Measurements from ENCODE around the gene SPPL2C.

The SPPL2C gene

DNA sequence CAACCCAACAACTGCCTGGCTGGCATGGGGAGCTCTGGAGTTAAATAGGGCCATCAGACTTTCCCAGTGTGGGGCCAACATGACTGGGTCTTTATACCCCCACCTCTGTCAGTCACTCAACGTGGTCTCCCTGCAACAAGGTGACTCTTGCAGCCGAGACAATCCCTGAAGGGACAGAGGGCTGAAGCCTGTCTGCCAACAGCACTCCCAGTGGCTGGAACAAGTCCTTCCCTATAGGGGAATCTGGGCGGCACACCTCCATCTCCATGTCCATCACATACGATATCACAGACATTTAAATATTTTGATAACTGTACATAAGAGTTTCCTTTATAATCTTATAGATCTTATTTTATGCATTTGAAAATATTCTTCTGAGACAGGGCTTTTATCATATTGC, 44.9 kb downstream of the SPPL2C start:
- Histone ChIP-seq H3K4me3 (ENCODE audit: insufficient read depth, low read length, poor library complexity, severe bottlenecking) (no peak overlapping the region), H3K36me3 (ENCODE audit: low read length) (no peaks in the 10 kb centered on the region), H3K9me3 (ENCODE audit: insufficient read depth, low read length) (no peaks in the 10 kb centered on the region), H3K9me2 (replicated peaks; ENCODE audit: insufficient read depth, low read length) (no peaks in the 10 kb centered on the region), H3K9ac (ENCODE audit: low read length) (no peak overlapping the region), H2AFZ (ENCODE audit: low read depth, low read length, severe bottlenecking) (no peak overlapping the region), H3F3A (ENCODE audit: insufficient read depth) (no peaks in the 10 kb centered on the region), H3K27me3 (ENCODE audit: low read length) (no peaks in the 10 kb centered on the region), H4K20me1 (ENCODE audit: low read depth, low read length) (no peaks in the 10 kb centered on the region), H3K79me2 (ENCODE audit: insufficient read depth, low read length) (no peaks in the 10 kb centered on the region), H3K4me2 (ENCODE audit: low read depth, low read length, poor library complexity, severe bottlenecking) (no peak overlapping the region), H3K27ac (ENCODE audit: low read depth, low read length) (no peak overlapping the region)
- TF ChIP-seq EZH2phosphoT487 (conservative IDR thresholded peaks at IDR 0.05; ENCODE audit: low read length): no peak
- TF ChIP-seq, protein P1, sequence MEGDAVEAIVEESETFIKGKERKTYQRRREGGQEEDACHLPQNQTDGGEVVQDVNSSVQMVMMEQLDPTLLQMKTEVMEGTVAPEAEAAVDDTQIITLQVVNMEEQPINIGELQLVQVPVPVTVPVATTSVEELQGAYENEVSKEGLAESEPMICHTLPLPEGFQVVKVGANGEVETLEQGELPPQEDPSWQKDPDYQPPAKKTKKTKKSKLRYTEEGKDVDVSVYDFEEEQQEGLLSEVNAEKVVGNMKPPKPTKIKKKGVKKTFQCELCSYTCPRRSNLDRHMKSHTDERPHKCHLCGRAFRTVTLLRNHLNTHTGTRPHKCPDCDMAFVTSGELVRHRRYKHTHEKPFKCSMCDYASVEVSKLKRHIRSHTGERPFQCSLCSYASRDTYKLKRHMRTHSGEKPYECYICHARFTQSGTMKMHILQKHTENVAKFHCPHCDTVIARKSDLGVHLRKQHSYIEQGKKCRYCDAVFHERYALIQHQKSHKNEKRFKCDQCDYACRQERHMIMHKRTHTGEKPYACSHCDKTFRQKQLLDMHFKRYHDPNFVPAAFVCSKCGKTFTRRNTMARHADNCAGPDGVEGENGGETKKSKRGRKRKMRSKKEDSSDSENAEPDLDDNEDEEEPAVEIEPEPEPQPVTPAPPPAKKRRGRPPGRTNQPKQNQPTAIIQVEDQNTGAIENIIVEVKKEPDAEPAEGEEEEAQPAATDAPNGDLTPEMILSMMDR (IDR thresholded peaks at IDR 0.05; ENCODE audit: insufficient read depth, low read length, poor library complexity, severe bottlenecking): no peak

DNA sequence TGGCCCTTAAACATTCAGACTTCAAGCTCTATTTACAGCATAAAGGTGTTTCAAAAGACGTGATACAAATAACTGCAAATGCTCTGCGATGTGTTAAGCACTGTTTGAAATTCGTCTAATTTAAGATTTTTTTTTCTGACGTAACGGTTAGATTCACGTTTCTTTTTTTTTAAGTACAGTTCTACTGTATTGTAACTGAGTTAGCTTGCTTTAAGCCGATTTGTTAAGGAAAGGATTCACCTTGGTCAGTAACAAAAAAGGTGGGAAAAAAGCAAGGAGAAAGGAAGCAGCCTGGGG, 49.0 kb downstream of the SPPL2C start:
- no peaks in the 10 kb centered on the region for H4K20me1 ChIP-seq (ENCODE audit: low read depth, low read length)
- TF ChIP-seq EZH2phosphoT487 (conservative IDR thresholded peaks at IDR 0.05; ENCODE audit: low read length): no peak
- TF ChIP-seq, protein P1 (IDR thresholded peaks at IDR 0.05; ENCODE audit: insufficient read depth, low read length, poor library complexity, severe bottlenecking): no peak
- no peaks in the 10 kb centered on the region for H3K9me3 ChIP-seq (ENCODE audit: insufficient read depth, low read length)
- H3K79me2 ChIP-seq (ENCODE audit: insufficient read depth, low read length): no peaks in the 10 kb centered on the region
- H3K4me3 ChIP-seq (ENCODE audit: insufficient read depth, low read length, poor library complexity, severe bottlenecking): no peak overlapping the region
- no peaks in the 10 kb centered on the region for H3F3A ChIP-seq (ENCODE audit: insufficient read depth)
- no peaks in the 10 kb centered on the region for H3K36me3 ChIP-seq (ENCODE audit: low read length)
- no peaks in the 10 kb centered on the region for H3K27me3 ChIP-seq (ENCODE audit: low read length)
- H2AFZ ChIP-seq (ENCODE audit: low read depth, low read length, severe bottlenecking): no peak overlapping the region
- H3K4me2 ChIP-seq (ENCODE audit: low read depth, low read length, poor library complexity, severe bottlenecking): no peak overlapping the region
- no peak overlapping the region for H3K27ac ChIP-seq (ENCODE audit: low read depth, low read length)
- H3K9me2 ChIP-seq (replicated peaks; ENCODE audit: insufficient read depth, low read length): no peaks in the 10 kb centered on the region
- no peak overlapping the region for H3K9ac ChIP-seq (ENCODE audit: low read length)

- Histone ChIP-seq H3K27ac (ENCODE audit: low read depth, low read length) (no peak within 1 kb of the TSS), H4K20me1 (ENCODE audit: low read depth, low read length) (no peaks in the 10 kb centered on the region), H3K36me3 (ENCODE audit: low read length) (no peaks in the 10 kb centered on the region), H3K79me2 (ENCODE audit: insufficient read depth, low read length) (no peaks in the 10 kb centered on the region), H3F3A (ENCODE audit: insufficient read depth) (no peaks in the 10 kb centered on the region), H3K9me3 (ENCODE audit: insufficient read depth, low read length) (no peaks in the 10 kb centered on the region), H2AFZ (ENCODE audit: low read depth, low read length, severe bottlenecking) (no peak within 1 kb of the TSS), H3K9ac (ENCODE audit: low read length) (no peak within 1 kb of the TSS), H3K27me3 (ENCODE audit: low read length) (no peaks in the 10 kb centered on the region), H3K4me2 (ENCODE audit: low read depth, low read length, poor library complexity, severe bottlenecking) (peak within 1 kb of the TSS; percentile 40), H3K9me2 (replicated peaks; ENCODE audit: insufficient read depth, low read length) (no peaks in the 10 kb centered on the region), H3K4me3 (ENCODE audit: insufficient read depth, low read length, poor library complexity, severe bottlenecking) (peak within 1 kb of the TSS; percentile 26)
- TF ChIP-seq EZH2phosphoT487 (conservative IDR thresholded peaks at IDR 0.05; ENCODE audit: low read length): no peak
- TF ChIP-seq, protein P1 (IDR thresholded peaks at IDR 0.05; ENCODE audit: insufficient read depth, low read length, poor library complexity, severe bottlenecking): peak; percentile 35
Measured at GRCh38 chr17:45894022-45894784, 49.5 kb downstream of the SPPL2C start, which contains the start of gene MAPT. MAPT (plus strand) TSS chr17:45894554; CDS start chr17:45962338, 67,784 bp downstream.
